ENCODE data around the gene SLC41A3. TPM values are rescaled to one million over a fixed set of nuclear protein-coding genes. Genes with fewer than 3 reads are reported as not detected.

Gene SLC41A3
- total RNA-seq, 1 experiment from 2014 or later = 67.5 TPM

GRCh38 chr3:126026761-126027160, 57.2 kb downstream of the SLC41A3 start:
- no peak for DNase-seq (ENCODE audit: low read depth)

- DNase-seq (ENCODE audit: low read depth) = no peak
These were observed 57.6 kb downstream of the SLC41A3 start for GRCh38 chr3:126026277-126026751.

- DNase-seq (ENCODE audit: low read depth) = no peak
These were observed 58.1 kb downstream of the SLC41A3 start for GRCh38 chr3:126025862-126026261.

DNA sequence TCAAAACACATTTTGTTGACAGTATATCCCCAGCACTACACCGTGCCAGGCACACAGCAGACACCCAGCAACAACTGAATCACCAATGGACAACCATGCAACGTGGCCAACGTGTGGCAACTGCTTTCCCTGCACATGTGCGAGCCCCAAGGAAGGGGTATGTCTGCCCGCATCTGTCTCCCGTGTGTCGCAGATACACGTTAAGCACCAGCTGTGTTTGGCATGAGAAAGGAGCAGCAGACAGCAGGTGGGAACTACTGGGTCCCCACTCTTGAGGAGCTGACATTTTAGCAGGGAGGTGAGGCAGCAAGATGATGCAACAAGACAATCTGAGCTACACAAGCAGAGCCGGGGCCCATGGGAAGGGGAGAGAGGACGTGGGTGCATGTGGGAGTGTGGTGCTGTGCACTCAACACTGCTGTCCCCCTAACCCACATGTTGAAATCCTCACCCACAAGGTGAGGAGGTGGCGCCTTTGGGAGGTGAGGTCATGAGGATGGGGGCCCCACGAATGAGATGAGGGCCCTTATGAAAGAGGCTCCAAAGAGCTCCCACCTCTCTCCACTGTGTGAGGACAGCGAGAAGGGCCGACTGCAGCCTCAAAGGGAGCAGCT, 58.7 kb downstream of the SLC41A3 start:
- DNase-seq (ENCODE audit: low read depth) = no peak

- no peak for DNase-seq (ENCODE audit: low read depth)
These were observed 59.7 kb downstream of the SLC41A3 start for GRCh38 chr3:126024049-126024854.

DNA sequence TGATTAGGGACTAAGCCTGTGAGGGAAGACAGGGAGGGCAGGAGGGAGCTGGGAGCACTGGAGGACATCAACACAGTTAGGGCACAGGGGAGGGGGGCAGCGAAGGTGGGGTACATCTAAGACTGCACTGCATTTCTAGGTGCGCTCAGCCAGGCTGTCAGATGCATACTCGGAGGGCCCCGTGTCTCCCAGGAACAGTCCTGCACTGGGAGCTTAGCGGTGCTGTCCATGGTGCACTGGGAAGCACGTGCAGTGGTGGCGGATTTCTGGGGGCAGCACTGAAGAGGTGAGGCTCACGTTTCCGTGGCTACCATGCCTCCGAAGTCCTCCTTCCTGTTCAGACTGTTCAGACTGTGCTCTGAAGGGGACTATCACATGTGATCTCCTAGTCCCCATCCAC, 60.5 kb downstream of the SLC41A3 start:
- DNase-seq (ENCODE audit: low read depth) = no peak

DNA sequence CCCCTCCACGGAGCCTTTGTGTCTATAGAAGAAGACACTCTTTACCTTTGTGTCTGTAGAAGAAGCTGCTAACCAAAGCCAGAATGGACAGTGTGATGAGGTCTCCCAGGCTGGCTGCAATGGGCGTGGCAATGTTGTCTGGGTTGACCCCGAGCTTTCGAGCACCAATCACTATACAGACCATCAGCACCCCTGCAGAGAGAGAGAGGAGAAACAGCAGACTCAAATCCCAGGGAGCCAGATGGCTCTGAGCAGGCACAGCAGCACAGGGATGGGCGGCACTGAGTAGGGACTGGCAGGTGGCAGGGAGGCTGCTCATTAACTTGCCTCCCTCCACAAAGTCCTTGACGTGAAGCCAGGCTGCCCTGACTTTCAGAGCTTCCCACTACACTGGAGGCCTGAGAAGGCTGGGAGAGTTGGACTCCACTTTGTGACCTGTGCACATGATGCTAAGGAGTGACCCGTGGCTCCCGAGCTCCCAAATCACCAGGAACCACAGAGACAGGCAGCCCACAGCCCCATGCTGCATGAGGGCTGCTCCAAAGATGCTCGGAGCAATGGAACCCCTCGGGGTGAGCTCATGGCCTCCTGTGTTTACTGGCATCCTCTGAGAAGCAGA, 61.1 kb downstream of the SLC41A3 start:
- no peak for DNase-seq (ENCODE audit: low read depth)

DNA sequence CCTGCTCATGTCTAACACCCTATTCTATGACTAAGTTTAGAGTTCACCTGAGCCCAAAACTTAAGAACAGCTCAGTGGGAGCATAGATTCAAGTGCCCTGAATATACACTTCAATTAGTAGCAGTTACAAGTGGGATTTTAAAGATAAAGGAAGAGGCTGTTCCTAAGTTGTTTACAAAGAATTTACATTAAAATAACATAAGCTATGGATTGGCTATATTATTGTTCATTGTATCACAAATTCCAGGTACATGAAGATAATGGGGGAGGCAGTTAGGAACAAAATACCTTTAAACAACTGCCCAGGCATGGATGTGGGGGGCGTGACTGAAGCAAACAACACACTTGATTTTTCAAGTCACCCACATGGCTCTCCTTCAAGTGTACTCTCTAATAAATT, 62.2 kb downstream of the SLC41A3 start:
- no peak for DNase-seq (ENCODE audit: low read depth)

GRCh38 chr3:126021224-126021623, 62.7 kb downstream of the SLC41A3 start:
- DNase-seq (ENCODE audit: low read depth) = no peak

GRCh38 chr3:126019683-126020082, 64.2 kb downstream of the SLC41A3 start:
- DNase-seq (ENCODE audit: low read depth) = no peak

DNA sequence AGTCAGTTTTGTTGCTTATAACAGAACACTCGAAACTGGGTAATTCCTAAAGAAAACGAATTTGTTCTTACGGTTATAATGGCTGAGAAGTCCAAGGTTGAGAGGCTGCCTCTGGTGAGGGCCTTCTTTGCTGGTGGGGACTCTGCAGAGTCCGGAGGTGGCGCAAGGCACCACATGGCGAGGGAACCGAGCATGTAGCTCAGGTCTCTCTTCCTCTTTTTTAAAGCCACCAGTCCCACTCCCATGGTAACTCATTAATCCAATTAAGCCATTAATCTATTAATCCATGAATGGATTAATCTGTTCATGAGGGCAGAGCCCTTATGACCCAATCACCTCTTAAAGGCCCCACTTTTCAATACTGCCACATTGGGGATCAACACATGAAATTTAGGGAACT, 64.9 kb downstream of the SLC41A3 start:
- DNase-seq (ENCODE audit: low read depth) = no peak

DNA sequence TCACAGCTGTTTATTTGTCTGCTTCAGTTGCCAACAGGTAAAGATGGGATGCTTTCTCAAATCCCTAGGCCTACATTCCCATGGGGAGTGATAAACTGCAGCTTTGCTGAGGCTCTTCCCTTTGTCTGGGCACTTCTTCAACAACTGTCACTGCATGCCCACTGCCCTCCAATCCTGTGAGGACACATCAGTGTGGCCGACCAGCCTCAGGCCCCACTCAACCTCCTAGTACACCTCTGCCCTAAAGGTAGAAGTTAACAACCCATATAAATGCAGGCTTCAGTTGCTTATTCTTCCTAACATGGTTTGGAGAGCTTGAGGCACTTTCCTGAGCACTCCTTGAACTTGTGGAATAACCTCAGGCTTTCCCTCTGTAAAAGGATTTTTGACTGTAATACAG, 65.4 kb downstream of the SLC41A3 start:
- no peak for DNase-seq (ENCODE audit: low read depth)

DNA sequence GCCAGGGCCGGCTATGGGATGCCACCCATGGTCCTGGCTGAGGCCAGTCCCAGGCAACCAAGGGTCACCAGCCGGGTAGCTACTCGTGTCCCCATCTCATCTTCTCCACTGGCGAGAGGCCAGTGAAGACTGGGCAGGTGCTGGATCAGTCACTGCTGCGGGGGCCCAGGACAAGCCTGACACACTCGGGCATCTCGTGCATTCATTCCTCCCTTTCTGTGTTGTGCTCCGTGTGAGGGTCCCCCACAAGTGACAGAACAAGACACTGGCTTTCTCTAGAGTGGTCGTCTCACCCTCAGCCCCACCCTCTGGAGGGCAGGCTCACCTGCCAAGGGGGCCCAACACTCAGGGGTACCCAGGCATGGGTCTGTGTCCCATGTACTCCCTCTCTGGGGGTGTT, 66.6 kb downstream of the SLC41A3 start:
- DNase-seq (ENCODE audit: low read depth) = no peak

GRCh38 chr3:126016616-126017015, 67.3 kb downstream of the SLC41A3 start:
- no peak for DNase-seq (ENCODE audit: low read depth)

DNA sequence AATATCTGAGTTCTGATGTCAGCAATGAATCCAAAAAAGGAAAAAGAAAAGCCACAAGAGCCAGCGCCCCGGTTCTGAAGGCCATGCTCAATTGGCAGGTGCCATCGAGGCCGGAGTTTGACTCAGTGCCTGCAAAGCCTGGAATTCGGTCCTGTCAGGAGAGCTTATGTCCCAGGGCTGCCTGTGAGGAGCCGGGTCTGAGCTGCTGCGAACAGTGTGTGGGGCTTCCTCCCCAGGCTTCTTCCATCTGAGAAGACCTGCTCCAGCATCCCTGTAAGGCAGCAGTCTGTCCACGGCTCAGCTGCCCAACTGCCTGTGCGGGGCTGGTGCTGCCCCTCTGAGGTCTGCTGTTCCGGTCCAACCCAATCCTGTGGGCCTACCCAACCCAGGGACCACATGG, 68.8 kb downstream of the SLC41A3 start:
- DNase-seq (ENCODE audit: low read depth) = no peak

DNA sequence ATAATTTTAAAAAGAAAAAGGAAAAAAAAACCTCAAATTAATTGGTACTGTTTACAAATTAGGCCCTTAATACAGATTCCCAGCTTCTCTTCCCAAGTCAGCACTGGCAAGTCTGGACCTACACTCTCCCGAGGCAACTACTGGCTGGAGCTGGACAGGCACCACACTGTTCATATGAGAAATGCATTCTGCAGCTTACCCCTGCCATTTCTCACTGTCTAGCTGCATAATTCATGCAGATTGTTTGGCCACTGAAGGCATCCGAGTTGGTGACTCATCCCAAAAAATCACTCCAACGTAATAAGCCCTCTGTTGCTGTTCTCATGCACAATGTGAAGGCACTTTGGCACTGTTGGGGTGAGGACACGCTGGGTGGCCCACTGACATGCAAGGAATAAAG, 69.7 kb downstream of the SLC41A3 start:
- peak; percentile 63 for DNase-seq (ENCODE audit: low read depth)

DNA sequence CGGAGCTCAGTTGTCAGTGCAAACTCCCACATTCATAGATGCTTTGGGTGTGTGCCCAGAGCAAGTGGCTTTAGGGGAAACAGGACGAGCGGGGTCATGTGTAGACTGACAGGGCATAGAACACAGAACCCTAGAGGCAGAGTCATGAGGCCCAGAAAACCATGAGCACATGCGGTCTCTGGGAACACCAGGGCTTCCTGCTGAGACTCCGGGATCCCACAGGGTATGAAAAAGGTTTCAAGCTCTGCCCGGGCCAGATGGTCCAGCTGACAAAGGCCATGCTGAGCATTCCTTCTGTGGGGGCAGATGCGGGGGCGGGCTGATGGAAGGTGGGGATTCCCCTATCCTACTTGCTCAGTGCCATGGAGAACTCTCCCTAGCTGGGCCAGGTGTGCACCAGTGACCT, 70.2 kb downstream of the SLC41A3 start:
- no peak for DNase-seq (ENCODE audit: low read depth)

DNA sequence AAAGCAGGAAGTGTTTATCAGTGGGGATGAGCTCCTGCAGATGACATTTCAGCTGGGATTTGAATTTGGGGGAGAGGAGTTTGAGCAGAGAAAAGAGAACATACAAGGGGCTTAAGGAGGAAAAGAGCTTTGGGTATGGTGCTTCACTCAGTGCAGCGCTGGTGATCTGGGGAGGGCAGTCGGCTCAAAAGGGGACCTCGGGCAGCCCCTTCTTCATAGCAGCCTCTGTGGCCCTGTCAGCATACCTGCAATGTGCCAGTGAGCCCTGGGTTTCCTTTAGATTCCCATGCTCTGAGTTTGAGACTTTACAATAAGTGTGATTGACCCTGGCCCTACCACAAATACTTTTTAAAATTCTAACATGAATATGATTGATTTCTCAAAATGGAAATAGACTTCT, 74.7 kb downstream of the SLC41A3 start:
- no peak for DNase-seq (ENCODE audit: low read depth)

GRCh38 chr3:126008219-126008618, 75.7 kb downstream of the SLC41A3 start:
- DNase-seq (ENCODE audit: low read depth) = no peak

GRCh38 chr3:126005951-126006350, 78.0 kb downstream of the SLC41A3 start:
- peak; percentile 75 for DNase-seq (ENCODE audit: low read depth)

DNA sequence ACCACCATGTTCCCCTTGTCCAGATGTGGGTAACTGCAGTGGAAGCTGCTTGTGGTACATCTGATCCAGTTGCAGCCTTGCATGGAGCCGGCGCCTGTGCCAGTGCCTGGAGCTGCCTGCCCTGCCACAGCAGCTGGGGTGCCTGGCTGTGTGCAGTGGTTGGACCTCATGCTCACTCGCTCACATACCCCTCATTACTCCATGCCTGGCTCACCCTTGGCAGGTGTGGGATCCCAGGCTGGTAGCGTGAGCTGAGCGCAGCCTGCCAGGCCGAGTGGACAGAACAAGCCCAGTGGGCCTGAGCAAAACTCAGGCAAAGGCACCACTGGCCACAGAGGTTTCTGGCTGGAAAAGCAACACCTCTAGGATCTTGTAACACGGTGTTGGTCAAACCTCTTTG, 79.2 kb downstream of the SLC41A3 start:
- DNase-seq (ENCODE audit: low read depth) = no peak

- no peak for DNase-seq (ENCODE audit: low read depth)
These were observed 79.7 kb downstream of the SLC41A3 start for GRCh38 chr3:126004217-126004616.
